ENCODE measurements around the gene ADGRE1. TPM values are rescaled to one million over a fixed set of nuclear protein-coding genes. Genes with fewer than 3 reads are reported as not detected.

Gene ADGRE1
- total and polyA plus RNA-seq, 2 of the 13 experiments (the other 11 are each of a cell fraction or from before 2014, with no cell fraction given), result not detected

DNA sequence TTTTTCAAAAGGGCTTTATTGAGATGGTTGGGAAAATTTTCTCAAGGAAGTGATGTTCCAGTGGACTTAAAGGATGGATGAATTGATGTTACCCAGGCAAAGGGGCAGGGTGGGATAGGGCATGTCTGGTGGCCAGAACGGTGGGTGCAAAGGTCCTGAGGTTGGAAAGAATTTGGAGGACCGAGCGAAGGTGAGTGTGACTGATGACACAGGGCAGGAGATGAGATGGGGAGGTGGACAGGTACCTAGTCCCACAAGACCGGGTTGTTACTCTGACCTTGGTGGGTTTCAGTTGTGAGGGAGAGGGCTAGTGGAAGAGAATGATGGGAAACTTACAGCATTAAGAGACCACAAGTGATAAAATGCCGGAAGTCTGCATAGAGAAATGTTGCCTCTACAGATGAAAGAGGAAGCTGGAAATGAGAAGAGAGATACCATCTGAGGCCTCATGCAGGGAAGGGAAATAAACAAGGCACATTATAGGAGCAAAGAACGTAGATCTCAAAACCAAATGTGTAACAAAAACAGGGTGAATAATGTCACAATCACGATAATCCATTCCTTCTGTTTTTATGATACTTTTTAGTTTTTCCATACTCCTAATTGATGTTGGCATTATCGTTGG lies 4.5 kb downstream of the ADGRE1 start:
- no peak for ATAC-seq
- 10% methylated on average over 8 of the region's 8 CpGs for WGBS (ENCODE audit: low lambda C conversion rate)
- POLR2A ChIA-PET, result no interaction called here

More for the DNA sequence above, 4.5 kb downstream of the ADGRE1 start:
- Histone ChIP-seq H3K79me2 (ENCODE audit: insufficient read depth, low read length) (no peaks in the 10 kb centered on the region), H4K20me1 (ENCODE audit: insufficient read depth, low read length) (no peaks in the 10 kb centered on the region), H3K27ac (ENCODE audit: extremely low read length, insufficient read depth, low read length) (no peak overlapping the region), H3K27me3 (ENCODE audit: control insufficient read depth in 1 of 2, insufficient read depth in 2 of 2, low read length in 2 of 2) (no peaks in the 10 kb centered on the region; a peak in 1 of 5 replicates), H3K4me1 (ENCODE audit: insufficient read depth, low read length) (no peaks in the 10 kb centered on the region), H3K9ac (ENCODE audit: insufficient read depth, low read depth, low read length) (no peak overlapping the region), H3K4me2 (ENCODE audit: low read depth, low read length) (no peak overlapping the region), H2AFZ (ENCODE audit: low read length) (no peak overlapping the region), H3K36me3 (replicated peaks in 1 of 2; ENCODE audit: control insufficient read depth in 1 of 2, insufficient read depth in 2 of 2, low read length in 2 of 2) (no peaks in the 10 kb centered on the region), H3K9me3 (ENCODE audit: low read length) (no peaks in the 10 kb centered on the region), H3K4me3 (replicated peaks in 1 of 3; ENCODE audit: insufficient read depth in 1 of 3, low read depth in 2 of 3, low read length in 3 of 3) (no peak overlapping the region)
- BruUV-seq (replicated peaks), result no TSS peak
- TF ChIP-seq ZFP82 (CRISPR knock-in tag; IDR thresholded peaks at IDR 0.05; ENCODE audit: borderline replicate concordance) (no peak), TFDP1 (CRISPR knock-in tag; IDR thresholded peaks at IDR 0.05; ENCODE audit: borderline replicate concordance) (no peak), ZBTB49 (CRISPR knock-in tag; IDR thresholded peaks at IDR 0.05; ENCODE audit: borderline replicate concordance) (no peak), ZKSCAN1 (IDR thresholded peaks at IDR 0.05; ENCODE audit: low read length) (no peak), HNRNPH1 (optimal IDR thresholded peaks at IDR 0.05; ENCODE audit: low read depth, low read length) (no peak), ZNF577 (CRISPR knock-in tag; IDR thresholded peaks at IDR 0.05; ENCODE audit: borderline replicate concordance, low read depth) (no peak), ZNF234 (CRISPR knock-in tag; conservative IDR thresholded peaks at IDR 0.05) (no peak)
- no peak for DNase-seq (ENCODE audit: low spot score)
- CTCF ChIA-PET (ENCODE audit: low intra/inter-chr PET ratio, low total read pairs), result no interaction called here
- intact Hi-C loops (cut with micrococcal nuclease; ENCODE audit: unreplicated experiment), result no loop called here
- no peak for FAIRE-seq
- in situ Hi-C loops (cut with HindIII; ENCODE audit: extremely low pct_ligation_motif_present, low pct_unique_long_range_greater_than_20kb), result no loop called here

All from HepG2 (cell line).